GM18505 (cell line): Measurements from ENCODE around the gene CNOT6L.
"Not testable (repeated sequence)": the region's sequence is repeated elsewhere in the genome, so short reads cannot be mapped to it uniquely, and the experiment has no call there.

Experiments used
- ATAC-seq: cut with Tn5 transposase; IDR thresholded peaks from one replicate; pipeline ENCODE4 v1.9.1; 2021; ENCODE audit not compliant: unreplicated experiment
- POLR2A ChIP-seq: IDR thresholded peaks from 4 replicates; pipeline ENCODE4 v1.6.1; 2011; ENCODE audit warnings: borderline replicate concordance; ENCODE audit not compliant: insufficient read depth, insufficient read length; ENCODE audit errors: extremely low read depth

Gene CNOT6L

GRCh38 chr4:77742054-77742453, 77.1 kb downstream of the CNOT6L start:
- no peak for TF ChIP-seq POLR2A
- ATAC-seq = no peak

GRCh38 chr4:77740480-77740879, 78.7 kb downstream of the CNOT6L start:
- no peak for TF ChIP-seq POLR2A
- no peak for ATAC-seq

- no peak for TF ChIP-seq POLR2A
- peak; percentile 95 for ATAC-seq
Measured at GRCh38 chr4:77734928-77735327, 84.2 kb downstream of the CNOT6L start.

DNA sequence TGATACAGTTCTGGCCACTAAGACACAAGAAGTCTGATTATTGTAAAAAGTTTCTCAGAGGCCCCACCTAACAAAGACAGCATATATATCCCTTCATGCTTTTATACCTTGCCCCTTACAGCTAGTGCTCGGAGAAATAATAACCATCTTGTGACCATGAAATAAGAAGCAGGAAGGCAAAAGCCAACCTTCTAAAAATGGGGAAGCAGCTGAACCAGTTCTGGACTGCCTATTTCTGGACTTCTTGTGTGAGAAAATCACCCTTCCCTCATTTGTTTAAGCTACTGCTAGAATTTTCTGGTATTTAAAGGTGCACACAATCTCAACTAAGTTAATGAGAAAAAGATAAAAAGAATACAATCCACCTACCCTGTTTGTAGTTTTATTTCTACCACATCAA, 87.5 kb downstream of the CNOT6L start:
- ATAC-seq = no peak
- no peak for TF ChIP-seq POLR2A

DNA sequence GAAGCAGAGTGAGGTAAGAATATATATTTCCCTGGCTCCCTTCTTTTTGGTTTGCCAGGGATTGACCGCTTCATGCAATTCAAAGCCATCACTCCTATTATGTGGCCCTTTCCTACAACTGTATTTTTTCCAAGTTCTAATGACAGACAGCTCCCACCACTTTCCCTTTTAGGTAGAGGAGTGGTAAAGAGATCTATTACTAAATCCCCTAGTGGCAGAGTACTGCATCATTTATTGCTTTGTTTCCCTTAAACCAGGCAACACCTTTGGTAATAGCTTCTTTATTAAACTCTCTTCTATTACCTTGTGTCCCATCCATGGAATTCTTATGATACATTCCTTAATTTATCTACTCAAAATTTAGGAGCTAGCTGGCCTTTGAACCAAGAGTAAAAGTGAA, 90.7 kb downstream of the CNOT6L start:
- TF ChIP-seq POLR2A = no peak
- ATAC-seq = no peak

DNA sequence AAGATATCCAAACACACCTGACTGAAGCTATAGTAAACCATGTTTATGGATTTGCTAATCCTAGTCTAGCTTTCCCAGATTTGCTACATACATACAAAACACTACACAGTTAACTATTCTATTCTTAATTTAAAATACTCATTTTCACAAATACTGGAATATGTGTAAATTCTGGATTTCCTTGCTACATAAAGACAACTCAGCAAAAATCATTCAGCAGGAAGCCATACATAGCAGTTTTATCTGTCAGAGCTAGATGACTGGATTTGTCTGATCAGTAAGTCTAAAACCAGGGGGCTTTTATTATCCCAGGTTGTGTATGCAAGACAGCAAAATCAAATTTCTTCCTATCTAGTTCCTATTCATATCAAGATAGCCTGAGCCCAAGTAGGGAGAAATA, 98.1 kb downstream of the CNOT6L start:
- ATAC-seq = no peak

DNA sequence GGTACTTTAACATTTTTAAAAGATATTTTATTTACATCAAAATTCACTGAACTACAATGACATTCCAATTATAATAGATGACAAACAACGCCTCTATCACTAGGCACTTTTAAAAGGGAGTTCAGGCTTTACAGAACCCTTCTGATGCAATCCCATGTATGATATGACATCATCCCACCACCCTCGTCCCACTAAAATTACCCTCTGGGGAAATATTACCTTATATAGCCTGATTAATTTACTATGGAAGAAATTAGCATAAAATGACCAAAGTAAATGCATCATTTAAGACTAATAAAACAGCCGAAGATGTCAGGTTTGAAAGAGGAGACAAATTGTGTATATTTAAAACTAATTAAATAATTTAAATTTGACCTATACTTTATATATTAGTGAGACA, 100.7 kb downstream of the CNOT6L start:
- ATAC-seq = not testable (repeated sequence)

More for the DNA sequence above, 98.1 kb downstream of the CNOT6L start:
- TF ChIP-seq POLR2A = no peak

- no peak for TF ChIP-seq POLR2A
Measured at GRCh38 chr4:77715414-77716290, 103.5 kb downstream of the CNOT6L start.

DNA sequence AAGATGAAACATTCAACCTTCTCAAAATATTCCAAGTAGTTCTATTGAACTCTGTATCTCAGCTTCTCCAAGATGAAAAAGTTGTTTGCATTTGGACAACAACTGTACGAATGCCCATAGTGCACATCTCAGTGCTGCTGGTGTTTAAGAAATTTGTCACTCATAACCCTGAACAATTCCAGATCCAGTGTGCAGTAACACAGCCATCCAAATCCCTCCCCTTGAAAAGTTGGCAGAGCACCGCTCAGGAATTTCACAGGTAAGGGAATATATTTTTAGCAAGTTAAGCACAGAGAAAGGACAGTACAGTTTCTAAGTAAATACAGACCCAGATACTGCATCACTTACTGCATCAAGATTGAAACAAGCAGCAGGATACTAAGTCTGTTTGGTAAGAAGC, 104.7 kb downstream of the CNOT6L start:
- no peak for TF ChIP-seq POLR2A
- ATAC-seq = no peak

More at GRCh38 chr4:77715414-77716290, 103.5 kb downstream of the CNOT6L start:
- ATAC-seq = no peak

GRCh38 chr4:77713884-77714283, 105.3 kb downstream of the CNOT6L start:
- TF ChIP-seq POLR2A = no peak
- ATAC-seq = no peak

DNA sequence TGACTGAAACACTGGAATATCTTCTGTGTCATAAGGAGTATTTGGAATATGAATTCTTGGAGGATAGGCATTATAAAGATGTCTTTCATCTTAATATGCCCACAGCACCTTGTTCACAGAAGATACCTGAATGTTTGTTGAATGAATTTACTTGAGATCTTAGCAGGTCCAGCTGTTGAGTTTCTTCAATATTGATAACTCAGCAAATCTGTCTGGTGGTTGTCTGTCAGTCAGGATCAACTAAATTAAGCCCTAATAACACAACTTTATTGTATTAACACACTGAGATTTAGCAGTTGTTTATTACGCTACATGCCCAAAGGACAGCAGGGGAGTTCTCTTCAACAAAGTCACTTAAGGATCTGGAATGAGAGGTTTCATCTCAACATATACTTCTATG, 106.5 kb downstream of the CNOT6L start:
- ATAC-seq = no peak
- TF ChIP-seq POLR2A = no peak

DNA sequence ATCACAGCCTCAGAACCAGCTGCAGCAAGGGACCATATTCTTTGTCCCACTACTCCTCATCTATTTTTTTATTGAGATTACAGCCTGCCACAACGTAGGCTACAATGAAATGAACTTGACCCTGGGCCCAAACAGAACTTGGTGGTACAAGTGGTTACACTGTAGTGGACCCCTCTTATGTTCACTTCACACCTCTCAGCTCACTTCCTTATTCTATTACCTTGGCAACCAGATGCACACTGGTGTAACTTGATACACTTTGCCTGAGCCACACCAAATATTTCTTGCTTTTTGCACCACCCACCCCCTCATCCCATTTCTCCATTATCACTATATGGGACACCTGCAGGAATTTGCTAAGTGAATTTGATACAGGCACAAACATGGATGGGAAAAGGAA, 107.7 kb downstream of the CNOT6L start:
- no peak for TF ChIP-seq POLR2A
- no peak for ATAC-seq

DNA sequence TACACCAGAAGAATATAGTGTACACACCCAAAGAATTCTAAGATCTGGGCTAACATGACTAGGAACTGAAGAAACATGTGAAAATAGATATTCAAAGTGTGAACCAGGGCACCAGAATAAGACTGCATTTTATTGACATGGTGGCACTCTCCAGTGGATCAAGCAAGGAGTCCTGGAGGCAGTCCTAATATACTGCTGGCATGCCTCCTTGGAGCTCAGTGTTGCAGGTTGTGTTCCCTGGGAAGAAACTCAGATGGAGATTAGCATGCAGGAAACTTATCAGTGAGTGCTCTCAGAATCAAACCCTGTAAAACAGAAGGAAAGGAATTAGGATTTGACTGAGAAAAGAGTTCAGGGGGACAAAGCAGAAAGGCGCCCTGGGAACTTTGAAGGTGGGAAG, 108.5 kb downstream of the CNOT6L start:
- ATAC-seq = no peak
- no peak for TF ChIP-seq POLR2A

DNA sequence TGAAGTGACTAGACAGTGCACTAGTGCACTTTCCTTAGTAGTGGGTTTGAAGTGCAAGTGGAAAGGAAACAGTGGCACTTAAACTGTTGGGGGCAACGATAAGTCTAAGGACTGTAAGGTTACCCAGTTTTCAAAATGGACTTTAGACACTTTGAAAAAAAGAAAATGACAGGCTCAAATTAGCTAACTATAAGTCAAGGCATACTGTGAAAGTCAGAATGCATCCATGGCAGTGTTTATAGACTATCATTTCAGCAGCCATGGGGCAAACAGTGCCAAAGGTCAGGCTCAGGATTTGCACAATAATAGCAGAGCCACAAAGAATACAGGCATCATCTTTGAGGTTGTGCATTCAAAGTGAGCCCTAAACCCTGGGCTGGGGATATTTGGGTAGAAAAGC, 109.1 kb downstream of the CNOT6L start:
- no peak for TF ChIP-seq POLR2A
- ATAC-seq = no peak
